Prostate gland (tissue), 2 donors: ENCODE results near the gene IFITM1. TPM values are rescaled to one million over a fixed set of nuclear protein-coding genes. Genes with fewer than 3 reads are reported as not detected.
"Not testable (repeated sequence)": the region's sequence is repeated elsewhere in the genome, so short reads cannot be mapped to it uniquely, and the experiment has no call there.

Experiments
- DNase-seq: peaks from one replicate; pipeline ENCODE4 v3.0.0-alpha.2; 2019; ENCODE audit warnings: low spot score
- H3K27ac ChIP-seq, 2 donors: fragments of 200-600 bp; sonication (generic); 2 replicates each; pipeline ENCODE4 v1.5.1; 2017 to 2019
- H3K27me3 ChIP-seq: fragments of 200-600 bp; sonication (generic); replicated peaks from 2 replicates; pipeline ENCODE4 v1.5.1; 2019; ENCODE audit not compliant: insufficient read depth
- H3K36me3 ChIP-seq, 2 donors: fragments of 200-600 bp; sonication (generic); 1 replicate in 1 of 2; 2 replicates in 1 of 2; pipeline versions ENCODE4 v1.5.1 to v1.8.1; 2017 to 2019
- H3K4me1 ChIP-seq: fragments of 200-600 bp; sonication (generic); replicated peaks from 2 replicates; pipeline ENCODE4 v1.5.1; 2019
- H3K4me3 ChIP-seq, 2 donors: fragments of 200-600 bp; sonication (generic); 2 replicates each; pipeline ENCODE4 v1.5.1; 2017 to 2019
- H3K9me3 ChIP-seq: fragments of 200-600 bp; sonication (generic); 2 replicates; pipeline ENCODE4 v1.5.1; 2017
- POLR2A ChIP-seq: fragments of 450-650 bp; IDR thresholded peaks from one replicate; pipeline ENCODE4 v1.6.1; 2016; ENCODE audit warnings: antibody characterized with exemption, mild to moderate bottlenecking
- POLR2AphosphoS5 ChIP-seq: sonication (generic); formaldehyde crosslinking; IDR thresholded peaks from one replicate; pipeline ENCODE4 v1.6.1; 2017; ENCODE audit warnings: antibody characterized with exemption
- WGBS: methylation state at CpG from one replicate; pipeline ENCODE4 v1.1.5; 2018; 5-methylcytosine and 5-hydroxymethylcytosine counted together
- intact Hi-C: fragments of 100-400 bp; cut with DNase I; formaldehyde crosslinking; loops from one replicate; pipeline ENCODE4 v1.14.2; 2022
- total RNA-seq, 2 donors: library from RNA; depleted of rRNA; stranded (reverse); fragments of >200 nt; gene quantifications; one replicate each; pipeline ENCODE4 v1.1.0, GENCODE V29; 2016
- TF ChIP-seq, protein P1 (sequence below), 4 experiments: fragments of 200-600 bp in 2 of 4; fragments of 450-650 bp in 2 of 4; sonication (generic) in 2 of 4; IDR thresholded peaks; 1 replicate in 3 of 4; 2 replicates in 1 of 4; pipeline ENCODE4 v1.5.1; 2016 to 2019; ENCODE audit warnings: antibody characterized with exemption in 4 of 4, mild to moderate bottlenecking in 2 of 4, moderate library complexity in 2 of 4

The IFITM1 gene
- total RNA-seq, 2 donors from 2014 or later: 73.9 to 182 TPM

- TF ChIP-seq, protein P1, sequence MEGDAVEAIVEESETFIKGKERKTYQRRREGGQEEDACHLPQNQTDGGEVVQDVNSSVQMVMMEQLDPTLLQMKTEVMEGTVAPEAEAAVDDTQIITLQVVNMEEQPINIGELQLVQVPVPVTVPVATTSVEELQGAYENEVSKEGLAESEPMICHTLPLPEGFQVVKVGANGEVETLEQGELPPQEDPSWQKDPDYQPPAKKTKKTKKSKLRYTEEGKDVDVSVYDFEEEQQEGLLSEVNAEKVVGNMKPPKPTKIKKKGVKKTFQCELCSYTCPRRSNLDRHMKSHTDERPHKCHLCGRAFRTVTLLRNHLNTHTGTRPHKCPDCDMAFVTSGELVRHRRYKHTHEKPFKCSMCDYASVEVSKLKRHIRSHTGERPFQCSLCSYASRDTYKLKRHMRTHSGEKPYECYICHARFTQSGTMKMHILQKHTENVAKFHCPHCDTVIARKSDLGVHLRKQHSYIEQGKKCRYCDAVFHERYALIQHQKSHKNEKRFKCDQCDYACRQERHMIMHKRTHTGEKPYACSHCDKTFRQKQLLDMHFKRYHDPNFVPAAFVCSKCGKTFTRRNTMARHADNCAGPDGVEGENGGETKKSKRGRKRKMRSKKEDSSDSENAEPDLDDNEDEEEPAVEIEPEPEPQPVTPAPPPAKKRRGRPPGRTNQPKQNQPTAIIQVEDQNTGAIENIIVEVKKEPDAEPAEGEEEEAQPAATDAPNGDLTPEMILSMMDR (IDR thresholded peaks at IDR 0.05): no peak
- TF ChIP-seq POLR2AphosphoS5 (no peak), POLR2A (no peak)
- Histone ChIP-seq H3K27ac (no peak overlapping the region), H3K9me3 (no peaks in the 10 kb centered on the region), H3K4me3 (no peak overlapping the region), H3K4me1 (peaks cover 3% of the 10 kb centered on the region), H3K27me3 (no peaks in the 10 kb centered on the region), H3K36me3 (no peaks in the 10 kb centered on the region)
- no peak for DNase-seq
- 85% methylated on average over 25 of the region's 34 CpGs for WGBS
- intact Hi-C loops: no loop called here
Measured at GRCh38 chr11:330694-331357, 17.0 kb downstream of the IFITM1 start.

- Histone ChIP-seq H3K36me3 (no peaks in the 10 kb centered on the region), H3K4me1 (peaks cover 3% of the 10 kb centered on the region), H3K4me3 (no peak overlapping the region), H3K9me3 (no peaks in the 10 kb centered on the region), H3K27me3 (no peaks in the 10 kb centered on the region), H3K27ac (no peak overlapping the region)
- TF ChIP-seq POLR2AphosphoS5: no peak
- TF ChIP-seq POLR2A: no peak
- TF ChIP-seq, protein P1 (IDR thresholded peaks at IDR 0.05): no peak
- DNase-seq: no peak
- intact Hi-C loops: no loop called here
- 86% methylated on average over 19 of the region's 19 CpGs for WGBS
Measured at GRCh38 chr11:331358-332060, 17.7 kb downstream of the IFITM1 start.

DNA sequence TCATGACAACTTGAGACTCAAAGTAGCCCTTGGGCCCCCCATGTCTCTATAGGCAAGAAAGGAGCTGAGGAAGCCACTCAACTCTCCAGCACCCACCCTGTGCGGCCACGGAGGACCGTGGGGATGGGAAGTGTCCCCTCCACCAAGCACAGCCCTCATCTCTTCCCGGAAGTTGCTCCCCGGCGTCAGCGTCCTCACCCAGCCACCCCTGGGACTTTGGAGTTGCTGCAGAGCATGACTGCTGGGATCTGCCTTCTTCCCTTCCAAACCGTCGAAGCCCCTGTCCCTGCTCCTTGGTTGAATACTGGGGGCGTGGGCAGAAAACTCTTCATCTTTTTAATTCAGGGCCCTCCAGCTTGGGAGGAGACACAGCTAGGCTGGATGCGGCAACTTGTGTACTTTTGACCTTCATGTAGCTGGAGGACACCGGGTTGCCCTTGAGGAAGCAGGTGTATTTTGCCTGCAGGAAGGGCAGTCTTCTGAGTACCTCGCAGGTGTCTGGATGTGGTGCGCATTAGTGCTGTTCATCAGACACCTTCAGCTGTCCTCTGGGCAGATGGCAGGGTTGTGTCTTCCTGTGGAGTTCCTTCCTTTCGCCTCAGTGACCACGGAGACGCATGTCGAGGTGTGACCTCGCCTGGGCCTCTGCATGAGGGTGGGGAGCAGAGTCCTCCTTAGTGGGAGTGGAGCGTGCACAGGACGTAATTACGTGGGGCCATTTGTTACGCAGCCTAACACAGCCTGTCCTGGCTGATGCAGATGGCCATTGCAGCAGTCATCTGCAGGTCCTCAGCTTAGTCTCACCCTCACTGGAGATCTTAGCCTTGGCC lies 19.0 kb downstream of the IFITM1 start:
- no peaks in the 10 kb centered on the region for H3K36me3 ChIP-seq
- no peaks in the 10 kb centered on the region for H3K4me1 ChIP-seq
- H3K9me3 ChIP-seq: no peaks in the 10 kb centered on the region
- no peak overlapping the region for H3K4me3 ChIP-seq
- no peak overlapping the region for H3K27ac ChIP-seq
- H3K27me3 ChIP-seq: no peaks in the 10 kb centered on the region
- TF ChIP-seq POLR2AphosphoS5: no peak
- TF ChIP-seq, protein P1 (IDR thresholded peaks at IDR 0.05): no peak
- TF ChIP-seq POLR2A: no peak
- no peak for DNase-seq
- 90% methylated on average over 23 of the region's 23 CpGs for WGBS
- intact Hi-C loops: no loop called here

DNA sequence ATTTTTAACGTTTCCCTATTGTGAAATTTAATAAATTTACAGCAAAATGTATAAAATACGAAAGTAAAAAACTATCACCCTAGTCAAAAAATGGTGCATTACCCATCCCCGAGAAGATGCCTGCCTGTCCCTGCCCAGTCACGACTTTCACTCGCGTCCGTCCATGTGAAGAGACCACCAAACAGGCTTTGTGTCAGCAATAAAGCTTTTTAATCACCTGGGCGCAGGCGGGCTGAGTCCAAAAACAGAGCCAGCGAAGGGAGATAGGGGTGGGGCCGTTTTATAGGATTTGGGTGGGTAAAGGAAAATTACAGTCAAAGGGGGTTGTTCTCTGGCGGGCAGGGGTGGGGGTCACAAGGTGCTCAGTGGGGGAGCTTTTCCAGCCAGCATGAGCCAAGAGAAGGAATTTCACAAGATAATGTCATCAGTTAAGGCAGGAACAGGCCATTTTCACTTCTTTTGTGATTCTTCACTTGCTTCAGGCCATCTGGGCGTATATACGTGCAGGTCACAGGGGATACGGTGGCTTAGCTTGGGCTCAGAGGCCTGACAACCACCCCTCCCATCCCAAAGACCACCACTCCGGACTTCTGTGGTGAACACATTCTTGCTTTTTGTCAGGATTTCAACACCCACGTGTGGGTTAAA lies 19.9 kb downstream of the IFITM1 start:
- H3K27ac ChIP-seq, H3K36me3 ChIP-seq, H3K4me1 ChIP-seq, intact Hi-C loops, H3K27me3 ChIP-seq, H3K4me3 ChIP-seq, H3K9me3 ChIP-seq, DNase-seq: not testable (repeated sequence)
- 87% methylated on average over 17 of the region's 17 CpGs for WGBS
